ENCODE results near the gene RPL5. TPM values are rescaled to one million over a fixed set of nuclear protein-coding genes. Genes with fewer than 3 reads are reported as not detected.

The RPL5 gene
- total and polyA plus RNA-seq, 2 of the 4 experiments (the other 2 are of a cell fraction) = 1,406 to 1,679 TPM

GRCh38 chr1:92834617-92835016 lies 2.8 kb downstream of the RPL5 start:
- intact Hi-C loops (cut with micrococcal nuclease) = loop anchor here (5.0 to 10.0 kb wide), 4 partner anchors 87 to 1332 kb away; partner anchors contain the start of genes CDC7 and GFI1
- no CpG with 5 or more reads among the region's 5 CpGs for WGBS, 2 experiments (ENCODE audit: extremely low coverage in 2 of 2, insufficient read length in 1 of 2)
- Histone ChIP-seq H3K4ac (ENCODE audit: low read depth, low read length) (no peak overlapping the region), H4K91ac (ENCODE audit: insufficient read depth, low read depth, low read length) (no peak overlapping the region), H2AFZ (replicated peaks; ENCODE audit: low read length, poor library complexity) (no peak overlapping the region), H2BK5ac (ENCODE audit: low read depth, low read length, poor library complexity, severe bottlenecking) (no peak overlapping the region), H3K27ac (ENCODE audit: insufficient read depth, low read length) (no peak overlapping the region), H3K56ac (ENCODE audit: extremely low read depth, insufficient read depth, low read length) (no peak overlapping the region), H2AK5ac (ENCODE audit: low read depth, low read length) (no peak overlapping the region), H3K18ac (ENCODE audit: low read depth, low read length) (no peak overlapping the region), H3K9me1 (ENCODE audit: insufficient read depth, low read length) (0 out of 2 replicates have a peak, but pooled peaks cover 7% of the 10 kb centered on the region), H2BK15ac (ENCODE audit: low read depth, low read length) (no peak overlapping the region), H3K36me3 (ENCODE audit: control insufficient read depth, insufficient read depth, low read length) (peaks cover 32% of the 10 kb centered on the region), H2BK20ac (ENCODE audit: low read depth, low read length) (no peak overlapping the region), H3K4me1 (ENCODE audit: control insufficient read depth, insufficient read depth, low read length) (peaks cover 7% of the 10 kb centered on the region), H3K4me3 (ENCODE audit: insufficient read depth, low read depth, low read length) (no peak overlapping the region), H3K4me2 (ENCODE audit: low read depth, low read length) (no peak overlapping the region; the same call in 1 of the 2 replicates), H3K14ac (replicated peaks; ENCODE audit: low read depth, low read length) (no peak overlapping the region), H3K79me1 (ENCODE audit: low read depth in 1 of 2, low read length in 2 of 2) (peaks cover 0 to 38% of the 10 kb centered on the region in 2 experiments; a peak in 2 of 4 replicates), H3K27me3 (ENCODE audit: control insufficient read depth, insufficient read depth, low read length) (no peaks in the 10 kb centered on the region), H4K5ac (ENCODE audit: low read depth, low read length) (no peak overlapping the region), H4K20me1 (ENCODE audit: insufficient read depth, low read length) (peaks cover 78% of the 10 kb centered on the region), H3K9me3 (ENCODE audit: control insufficient read depth, insufficient read depth, low read length) (no peaks in the 10 kb centered on the region), H4K8ac (ENCODE audit: low read depth in 2 of 2, low read length in 2 of 2) (no peak overlapping the region), H3K23ac (ENCODE audit: low read depth, low read length) (no peak overlapping the region), H3K9ac (ENCODE audit: low read depth, low read length) (peak overlapping the region; percentile 19; the same call in 1 of the 2 replicates), H2AK9ac (replicated peaks; ENCODE audit: low read depth, low read length, poor library complexity) (no peak overlapping the region), H2BK120ac (ENCODE audit: low read depth, low read length) (no peak overlapping the region)
- CTCF ChIA-PET = no interaction called here
- dilution Hi-C loops (cut with HindIII; ENCODE audit: low sequenced_read_pairs, unreplicated experiment) = no loop called here
- ATAC-seq (ENCODE audit: low read depth) (no peak), DNase-seq (no peak)
- in situ Hi-C loops (cut with MboI; ENCODE audit: low sequenced_read_pairs) = no loop called here
- POLR2A ChIA-PET (ENCODE audit: unreplicated experiment) = no interaction called here
- no peak for TF ChIP-seq BHLHE40 (IDR thresholded peaks at IDR 0.05; ENCODE audit: low read depth, low read length)
- TF ChIP-seq MXI1 (IDR thresholded peaks at IDR 0.05; ENCODE audit: borderline replicate concordance, low read depth, low read length) = no peak
- no peak for TF ChIP-seq SMC3 (IDR thresholded peaks at IDR 0.05; ENCODE audit: low read depth, low read length)
- no peak for TF ChIP-seq USF2 (IDR thresholded peaks at IDR 0.05; ENCODE audit: low read depth, low read length)
- no peak for TF ChIP-seq CEBPB (IDR thresholded peaks at IDR 0.05; ENCODE audit: low read depth, low read length)
- TF ChIP-seq RAD21 (IDR thresholded peaks at IDR 0.05; ENCODE audit: low read length) = no peak
- no peak for TF ChIP-seq CTCF (conservative IDR thresholded peaks at IDR 0.05; ENCODE audit: low read depth, low read length)
- TF ChIP-seq CHD1 (IDR thresholded peaks at IDR 0.05; ENCODE audit: low read depth, low read length) = no peak
- TF ChIP-seq RCOR1 (IDR thresholded peaks at IDR 0.05; ENCODE audit: insufficient replicate concordance, low read length) = no peak
- TF ChIP-seq RFX5 (IDR thresholded peaks at IDR 0.05; ENCODE audit: low read depth, low read length) = no peak
- TF ChIP-seq MAZ (IDR thresholded peaks at IDR 0.05; ENCODE audit: borderline replicate concordance, low read depth, low read length) = no peak
- no peak for TF ChIP-seq NFE2L2 (IDR thresholded peaks at IDR 0.05; ENCODE audit: low read depth, low read length)
- TF ChIP-seq POLR2A (IDR thresholded peaks at IDR 0.05; ENCODE audit: low read depth, low read length) = no peak
- no peak for TF ChIP-seq MAFK (IDR thresholded peaks at IDR 0.05; ENCODE audit: low read depth, low read length)
- TF ChIP-seq FOS (IDR thresholded peaks at IDR 0.05; ENCODE audit: low read depth, low read length) = no peak
- no TSS peak for BruUV-seq (replicated peaks)

Measured in IMR-90 (cell line).